ENCODE measurements around the gene IGF2R.
"Not testable (repeated sequence)": the region's sequence is repeated elsewhere in the genome, so short reads cannot be mapped to it uniquely, and the experiment has no call there.

Gene IGF2R

GRCh38 chr6:159999240-159999671 is 30.4 kb downstream of the IGF2R start:
- H3K4me2 ChIP-seq (ENCODE audit: low read length), result no peak overlapping the region
- TF ChIP-seq, protein P1, sequence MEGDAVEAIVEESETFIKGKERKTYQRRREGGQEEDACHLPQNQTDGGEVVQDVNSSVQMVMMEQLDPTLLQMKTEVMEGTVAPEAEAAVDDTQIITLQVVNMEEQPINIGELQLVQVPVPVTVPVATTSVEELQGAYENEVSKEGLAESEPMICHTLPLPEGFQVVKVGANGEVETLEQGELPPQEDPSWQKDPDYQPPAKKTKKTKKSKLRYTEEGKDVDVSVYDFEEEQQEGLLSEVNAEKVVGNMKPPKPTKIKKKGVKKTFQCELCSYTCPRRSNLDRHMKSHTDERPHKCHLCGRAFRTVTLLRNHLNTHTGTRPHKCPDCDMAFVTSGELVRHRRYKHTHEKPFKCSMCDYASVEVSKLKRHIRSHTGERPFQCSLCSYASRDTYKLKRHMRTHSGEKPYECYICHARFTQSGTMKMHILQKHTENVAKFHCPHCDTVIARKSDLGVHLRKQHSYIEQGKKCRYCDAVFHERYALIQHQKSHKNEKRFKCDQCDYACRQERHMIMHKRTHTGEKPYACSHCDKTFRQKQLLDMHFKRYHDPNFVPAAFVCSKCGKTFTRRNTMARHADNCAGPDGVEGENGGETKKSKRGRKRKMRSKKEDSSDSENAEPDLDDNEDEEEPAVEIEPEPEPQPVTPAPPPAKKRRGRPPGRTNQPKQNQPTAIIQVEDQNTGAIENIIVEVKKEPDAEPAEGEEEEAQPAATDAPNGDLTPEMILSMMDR (IDR thresholded peaks at IDR 0.05; ENCODE audit: low read depth, low read length, poor library complexity, severe bottlenecking), result no peak
- TF ChIP-seq EZH2phosphoT487 (IDR thresholded peaks at IDR 0.05; ENCODE audit: borderline replicate concordance, low read length), result no peak
- H3K4me3 ChIP-seq (ENCODE audit: low read length), result no peak overlapping the region
- H3K4me1 ChIP-seq (ENCODE audit: control insufficient read depth, low read length), result no peaks in the 10 kb centered on the region
- H3F3A ChIP-seq (ENCODE audit: control insufficient read depth, insufficient read depth), result no peaks in the 10 kb centered on the region
- H3K36me3 ChIP-seq (ENCODE audit: control insufficient read depth, low read length), result no peaks in the 10 kb centered on the region; the same call in 1 of the 2 replicates
- no peaks in the 10 kb centered on the region for H4K20me1 ChIP-seq (ENCODE audit: control insufficient read depth, insufficient read depth, low read depth, low read length)
- H3K27ac ChIP-seq (ENCODE audit: low read depth, low read length), result no peak overlapping the region
- peaks cover 66% of the 10 kb centered on the region for H3K79me2 ChIP-seq (ENCODE audit: control insufficient read depth, low read length)
- peaks cover 3% of the 10 kb centered on the region; the same call in 1 of the 2 replicates for H3K9me3 ChIP-seq (ENCODE audit: control insufficient read depth, insufficient read depth, low read length)
- no peaks in the 10 kb centered on the region for H3K9me2 ChIP-seq (replicated peaks; ENCODE audit: control insufficient read depth, low read length)
- no peaks in the 10 kb centered on the region for H3K27me3 ChIP-seq (ENCODE audit: control insufficient read depth, low read length)

- TF ChIP-seq, protein P1 (IDR thresholded peaks at IDR 0.05; ENCODE audit: low read depth, low read length, poor library complexity, severe bottlenecking), result no peak
- no peak for TF ChIP-seq EZH2phosphoT487 (IDR thresholded peaks at IDR 0.05; ENCODE audit: borderline replicate concordance, low read length)
- no peaks in the 10 kb centered on the region for H3K4me1 ChIP-seq (ENCODE audit: control insufficient read depth, low read length)
- no peaks in the 10 kb centered on the region; the same call in 1 of the 2 replicates for H3K36me3 ChIP-seq (ENCODE audit: control insufficient read depth, low read length)
- peaks cover 11% of the 10 kb centered on the region; the same call in 1 of the 2 replicates for H3K9me3 ChIP-seq (ENCODE audit: control insufficient read depth, insufficient read depth, low read length)
- H4K20me1 ChIP-seq (ENCODE audit: control insufficient read depth, insufficient read depth, low read depth, low read length), result no peaks in the 10 kb centered on the region
- H3K4me3 ChIP-seq (ENCODE audit: low read length), result no peak overlapping the region
- H3K27ac ChIP-seq (ENCODE audit: low read depth, low read length), result no peak overlapping the region
- H3K27me3 ChIP-seq (ENCODE audit: control insufficient read depth, low read length), result no peaks in the 10 kb centered on the region
- H3K4me2 ChIP-seq (ENCODE audit: low read length), result no peak overlapping the region
- no peaks in the 10 kb centered on the region for H3K9me2 ChIP-seq (replicated peaks; ENCODE audit: control insufficient read depth, low read length)
- no peaks in the 10 kb centered on the region for H3F3A ChIP-seq (ENCODE audit: control insufficient read depth, insufficient read depth)
- H3K79me2 ChIP-seq (ENCODE audit: control insufficient read depth, low read length), result peaks cover 65% of the 10 kb centered on the region
Measured at GRCh38 chr6:160000280-160000704, 31.4 kb downstream of the IGF2R start.

DNA sequence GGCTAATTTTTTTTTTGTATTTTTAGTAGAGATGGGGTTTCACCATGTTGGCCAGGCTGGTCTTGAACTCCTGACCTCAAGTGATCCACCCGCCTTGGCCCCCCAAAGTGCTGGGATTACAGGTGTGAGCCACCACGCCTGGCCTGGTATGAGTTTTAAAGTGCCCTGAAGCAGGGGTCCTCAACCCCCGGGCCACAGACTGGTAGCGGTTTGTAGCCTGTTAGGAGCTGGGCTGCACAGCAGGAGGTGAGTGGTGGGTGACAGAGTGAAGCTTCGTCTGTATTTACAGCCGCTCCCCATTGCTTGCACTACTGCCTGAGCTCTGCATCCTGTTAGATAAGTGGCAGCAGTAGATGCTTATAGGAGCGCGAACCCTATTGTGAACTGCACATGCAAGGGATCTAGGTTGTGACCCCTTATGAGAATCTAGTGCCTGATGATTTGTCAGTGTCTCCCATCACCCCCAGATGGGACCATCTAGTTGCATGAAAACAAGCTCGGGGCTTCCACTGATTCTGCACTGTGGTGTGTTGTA is 32.1 kb downstream of the IGF2R start:
- H3K4me3 ChIP-seq (ENCODE audit: low read length); H3K4me2 ChIP-seq (ENCODE audit: low read length); H4K20me1 ChIP-seq (ENCODE audit: control insufficient read depth, insufficient read depth, low read depth, low read length); H3K9me2 ChIP-seq (replicated peaks; ENCODE audit: control insufficient read depth, low read length); H3K27me3 ChIP-seq (ENCODE audit: control insufficient read depth, low read length); H3K36me3 ChIP-seq (ENCODE audit: control insufficient read depth, low read length); H3K4me1 ChIP-seq (ENCODE audit: control insufficient read depth, low read length); H3F3A ChIP-seq (ENCODE audit: control insufficient read depth, insufficient read depth); H3K27ac ChIP-seq (ENCODE audit: low read depth, low read length): not testable (repeated sequence)
- Histone ChIP-seq H3K9me3 (ENCODE audit: control insufficient read depth, insufficient read depth, low read length) (peaks cover 13% of the 10 kb centered on the region; the same call in 1 of the 2 replicates), H3K79me2 (ENCODE audit: control insufficient read depth, low read length) (peaks cover 60% of the 10 kb centered on the region)

DNA sequence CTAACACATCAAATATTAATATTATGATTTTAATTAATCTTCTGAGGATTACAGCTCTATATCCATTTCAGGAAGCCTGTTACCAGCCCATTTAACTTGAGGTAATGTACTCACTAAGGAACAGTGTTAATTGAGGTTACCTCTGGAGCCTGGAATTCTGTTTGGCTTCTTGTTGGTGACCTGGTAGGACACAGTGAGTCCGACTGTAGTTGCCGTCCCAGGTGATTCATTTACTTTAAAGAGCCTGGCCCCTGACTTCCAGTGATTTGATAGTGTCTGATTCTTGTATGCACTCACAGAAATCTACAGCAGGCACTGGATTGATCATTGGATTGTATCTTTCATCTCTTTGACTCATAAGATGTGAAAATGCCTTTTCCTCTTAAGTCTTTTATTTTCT is 34.0 kb downstream of the IGF2R start:
- TF ChIP-seq, protein P1 (IDR thresholded peaks at IDR 0.05; ENCODE audit: low read depth, low read length, poor library complexity, severe bottlenecking), result no peak
- no peak for TF ChIP-seq EZH2phosphoT487 (IDR thresholded peaks at IDR 0.05; ENCODE audit: borderline replicate concordance, low read length)
- H4K20me1 ChIP-seq (ENCODE audit: control insufficient read depth, insufficient read depth, low read depth, low read length), result no peaks in the 10 kb centered on the region

More for the DNA sequence above, 34.0 kb downstream of the IGF2R start:
- Histone ChIP-seq H3K4me2 (ENCODE audit: low read length) (no peak overlapping the region), H3K4me3 (ENCODE audit: low read length) (no peak overlapping the region), H3K27me3 (ENCODE audit: control insufficient read depth, low read length) (no peaks in the 10 kb centered on the region), H3K9me3 (ENCODE audit: control insufficient read depth, insufficient read depth, low read length) (peaks cover 19% of the 10 kb centered on the region; the same call in 1 of the 2 replicates), H3K79me2 (ENCODE audit: control insufficient read depth, low read length) (peaks cover 56% of the 10 kb centered on the region), H3K36me3 (ENCODE audit: control insufficient read depth, low read length) (no peaks in the 10 kb centered on the region; the same call in 1 of the 2 replicates), H3K4me1 (ENCODE audit: control insufficient read depth, low read length) (no peaks in the 10 kb centered on the region), H3F3A (ENCODE audit: control insufficient read depth, insufficient read depth) (no peaks in the 10 kb centered on the region), H3K27ac (ENCODE audit: low read depth, low read length) (no peak overlapping the region), H3K9me2 (replicated peaks; ENCODE audit: control insufficient read depth, low read length) (no peaks in the 10 kb centered on the region)
